SIG-M5 treated with dmso at 0.1 percent for 504 hours (cell line): Measurements from ENCODE around the gene ITSN1.
"Not testable (repeated sequence)": the region's sequence is repeated elsewhere in the genome, so short reads cannot be mapped to it uniquely, and the experiment has no call there.

Experiments used
- DNase-seq: peaks from one replicate; lab custom pipeline; 2025; ENCODE audit not compliant: unreplicated experiment; lab: John Stamatoyannopoulos, UW

The ITSN1 gene

DNA sequence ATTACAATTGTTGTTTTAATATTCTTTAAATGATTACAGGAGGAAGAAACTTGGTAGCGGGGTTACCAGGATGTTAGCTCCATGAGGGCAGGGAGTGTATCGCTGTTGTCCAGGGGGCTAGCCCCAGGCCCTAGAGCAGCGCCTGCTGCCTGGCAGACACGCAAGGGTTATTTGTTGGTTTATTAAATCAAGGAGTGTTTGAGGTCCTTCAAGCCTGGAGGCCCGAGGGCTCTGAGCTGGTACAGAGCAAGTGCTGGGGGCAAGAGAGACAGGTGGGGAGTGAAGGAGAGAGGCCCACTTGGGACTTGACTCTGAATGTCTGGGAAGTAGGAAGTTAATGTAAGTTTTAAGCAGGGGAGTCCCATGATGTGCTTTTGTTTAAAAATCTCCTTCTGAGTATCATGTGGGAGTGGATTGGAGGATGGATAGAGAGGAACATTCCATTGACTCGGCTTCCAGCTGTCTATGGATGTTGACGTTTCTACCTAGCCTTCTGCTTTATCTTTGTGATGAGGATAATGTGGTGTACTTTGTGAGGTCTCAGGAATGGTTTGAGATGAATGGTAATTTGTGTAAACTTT is 8.7 kb downstream of the ITSN1 start:
- DNase-seq: no peak

DNA sequence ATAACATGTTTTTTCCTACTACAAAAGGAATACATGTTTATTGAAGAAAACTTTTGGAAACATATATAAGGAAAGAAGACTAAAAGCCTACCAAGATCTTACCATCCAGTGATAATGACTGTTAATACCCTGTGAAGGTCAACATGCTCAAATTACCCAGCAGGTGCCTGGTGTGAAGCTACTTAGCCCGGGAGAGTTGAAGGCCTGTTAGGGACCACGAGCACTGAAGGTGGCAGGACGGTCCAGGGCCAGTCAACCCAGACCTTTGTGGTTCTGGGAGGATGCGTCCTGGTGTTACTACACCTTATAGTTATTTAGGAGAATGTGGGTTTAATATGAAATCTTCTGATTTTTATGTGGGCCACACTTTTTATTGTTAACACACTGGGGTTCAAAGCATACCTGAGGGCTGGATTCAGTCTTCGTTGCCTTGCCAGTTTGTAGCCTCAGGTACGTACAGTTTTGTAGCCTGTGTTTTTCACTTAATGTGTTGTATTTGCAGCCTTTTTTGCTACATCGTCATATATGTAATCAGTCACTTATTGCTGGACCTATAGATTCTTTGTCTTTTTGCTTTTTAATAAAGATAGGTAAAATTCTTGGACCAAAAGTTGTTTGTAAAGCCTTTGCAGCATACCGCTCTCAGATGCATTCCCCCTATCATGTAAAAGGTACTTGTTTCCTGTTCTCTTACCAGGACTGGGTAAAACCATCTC is 9.8 kb downstream of the ITSN1 start:
- DNase-seq: no peak

DNA sequence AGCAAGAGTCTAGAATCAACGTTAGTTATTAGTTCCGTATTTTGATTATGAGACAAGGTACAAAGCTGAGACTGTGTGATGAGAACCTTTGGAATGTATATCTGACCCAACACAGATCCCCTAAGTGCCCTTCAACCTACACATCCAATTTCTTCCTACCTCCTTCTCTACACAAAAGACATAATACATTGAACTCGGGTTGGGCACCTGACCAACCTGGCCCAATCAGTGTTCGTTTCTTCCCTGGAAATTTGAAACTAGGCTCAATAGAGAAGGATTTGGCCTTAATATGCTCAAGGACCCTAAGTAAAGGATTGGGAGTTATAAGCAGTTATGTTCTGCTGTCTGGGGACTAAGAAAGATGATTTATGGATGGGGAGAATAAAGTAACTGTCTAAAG is 12.1 kb downstream of the ITSN1 start:
- DNase-seq: no peak

DNA sequence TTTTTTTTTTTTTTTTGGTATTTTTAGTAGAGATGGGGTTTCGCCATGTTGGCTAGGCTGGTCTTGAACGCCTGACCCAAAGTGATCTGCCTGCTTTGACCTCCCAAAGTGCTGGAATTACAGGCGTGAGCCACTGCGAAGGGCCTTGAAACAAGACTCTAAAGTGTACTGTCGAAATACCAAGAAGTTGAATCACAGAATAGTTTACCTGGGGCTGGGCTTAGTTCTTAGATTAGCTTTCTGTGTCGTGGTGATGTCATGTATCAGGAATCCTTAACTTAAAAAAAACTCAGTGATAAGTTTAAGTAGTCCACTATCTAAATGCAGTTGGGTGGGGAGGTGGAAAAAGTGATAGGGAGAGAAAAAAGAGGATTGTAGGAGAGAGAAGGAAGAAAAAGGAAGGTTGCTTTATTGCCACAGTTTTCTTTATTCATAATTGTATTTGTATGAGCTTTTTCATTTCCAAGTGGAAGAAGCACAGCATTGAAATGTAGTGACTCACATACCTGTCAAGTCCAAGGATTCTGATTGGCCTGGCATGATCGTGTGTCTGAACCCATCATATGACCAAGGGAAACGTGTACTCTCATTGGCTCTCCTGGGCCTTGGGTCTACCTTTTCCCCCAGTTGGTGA is 13.4 kb downstream of the ITSN1 start:
- DNase-seq: peak; percentile 22

DNA sequence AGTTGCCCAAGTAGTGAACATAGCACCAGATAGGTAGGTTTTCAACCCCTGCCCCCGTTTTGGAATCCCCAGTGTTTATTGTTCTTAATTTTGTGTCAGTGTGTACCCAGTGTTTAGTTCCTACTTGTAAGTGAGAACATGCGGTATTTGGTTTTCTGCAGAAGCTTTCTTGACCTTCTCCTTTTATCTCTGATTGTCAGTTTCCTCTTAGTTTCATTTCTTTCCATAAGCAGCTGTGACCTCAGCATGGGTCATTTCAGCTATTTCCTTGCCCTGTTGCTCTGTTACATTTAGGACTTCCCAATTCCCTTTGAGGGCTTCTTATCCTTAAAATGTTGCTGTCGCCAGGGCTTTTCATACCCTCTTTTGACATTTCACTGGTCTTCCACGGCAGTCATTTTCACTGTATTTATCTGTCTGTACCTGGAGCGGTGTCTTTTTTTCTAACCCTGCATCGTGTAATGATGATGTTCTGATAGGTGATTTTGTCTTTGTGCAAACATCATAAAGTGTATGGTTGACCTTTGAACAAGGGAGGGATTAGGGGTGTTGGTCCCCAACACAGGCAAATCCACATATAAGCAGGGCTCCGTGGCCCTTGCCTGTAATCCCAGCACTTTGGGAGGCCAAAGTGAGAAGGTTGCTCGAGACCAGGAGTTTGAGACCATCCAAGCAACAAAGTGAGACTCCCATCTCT is 15.0 kb downstream of the ITSN1 start:
- DNase-seq: peak; percentile 21

DNA sequence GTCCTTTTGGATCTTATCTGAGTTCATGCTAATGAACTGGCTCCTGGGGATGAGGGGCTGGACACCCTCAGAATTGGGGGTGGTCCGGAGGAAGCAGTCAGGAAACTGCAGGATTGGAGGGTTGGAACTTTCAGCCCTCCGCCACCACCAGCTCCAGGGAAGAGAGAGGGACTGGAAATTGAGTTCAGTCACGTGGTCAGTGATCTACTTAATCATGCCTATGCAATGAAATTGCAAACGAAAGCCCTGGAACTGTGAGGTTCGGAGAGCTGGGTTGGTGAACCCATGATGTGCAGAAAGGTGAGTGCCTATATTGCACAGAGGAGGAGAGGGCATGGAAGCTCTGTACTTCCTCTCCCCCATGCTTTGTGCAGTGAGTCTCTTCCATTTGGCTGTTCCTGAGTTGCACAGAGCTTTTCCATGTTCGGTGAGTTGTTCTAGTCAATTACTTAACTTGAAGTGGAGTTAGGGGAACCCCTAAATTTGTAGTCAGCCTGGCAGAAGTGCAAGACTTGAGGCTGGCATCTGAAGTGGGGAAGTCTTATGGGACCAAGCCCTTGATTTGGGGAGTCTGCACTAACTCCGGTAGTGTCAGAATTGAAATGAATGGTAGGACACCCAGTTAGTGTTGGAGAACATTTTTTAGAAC is 16.7 kb downstream of the ITSN1 start:
- no peak for DNase-seq

DNA sequence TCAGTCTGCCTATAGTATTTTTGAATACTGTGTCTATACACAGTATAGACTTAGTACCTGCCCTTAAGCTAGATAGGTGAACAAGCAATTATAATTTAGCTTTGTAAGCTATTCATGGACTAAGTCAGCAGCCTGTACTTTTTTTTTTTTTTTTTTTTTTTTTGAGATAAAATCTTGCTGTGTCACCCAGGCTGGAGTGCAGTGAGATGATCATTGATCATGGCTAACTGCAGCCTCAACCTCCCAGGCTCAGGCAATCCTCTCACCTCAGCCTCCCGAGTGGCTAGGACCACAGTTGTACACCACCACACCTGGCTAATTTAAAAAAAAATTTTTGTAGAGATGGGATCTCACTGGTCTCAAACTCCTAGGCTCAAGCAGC is 17.3 kb downstream of the ITSN1 start:
- no peak for DNase-seq

DNA sequence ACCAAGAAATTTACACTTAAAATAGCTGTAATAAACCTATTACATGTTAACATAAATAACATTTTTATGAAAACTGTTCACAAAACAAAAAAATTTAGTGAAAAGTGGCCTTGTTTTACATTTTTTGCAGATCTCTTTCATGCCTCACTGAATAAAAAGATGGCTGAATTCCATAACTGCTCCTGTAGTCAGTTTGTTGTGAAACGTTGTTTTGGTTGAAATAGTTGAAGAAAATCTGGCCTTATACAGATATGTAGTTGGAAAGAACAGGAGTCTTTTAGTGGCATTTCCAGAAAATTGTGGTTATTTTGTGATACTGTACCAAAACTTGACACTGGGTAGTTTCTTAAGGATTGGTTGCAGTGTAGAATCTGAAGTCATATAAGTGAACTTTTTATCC is 18.1 kb downstream of the ITSN1 start:
- DNase-seq: no peak

DNA sequence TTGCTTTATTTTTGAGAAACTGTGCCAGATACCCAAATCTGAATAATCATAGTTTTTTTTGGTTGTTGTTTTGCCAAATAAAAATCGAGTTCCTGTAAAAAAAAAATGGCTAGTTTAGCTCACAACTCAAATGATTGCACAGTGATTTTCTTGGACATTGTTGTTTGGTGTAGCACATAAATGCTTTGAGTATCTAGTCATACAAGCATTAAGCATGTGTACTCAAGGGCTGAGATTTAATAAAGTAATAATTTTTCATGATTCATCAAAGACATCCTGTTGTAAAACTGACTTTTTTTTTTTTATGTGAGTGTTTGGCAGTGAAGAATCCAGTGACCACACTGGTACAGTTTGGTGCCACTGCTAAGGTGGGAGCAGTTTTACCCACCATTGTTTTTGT is 18.8 kb downstream of the ITSN1 start:
- no peak for DNase-seq

DNA sequence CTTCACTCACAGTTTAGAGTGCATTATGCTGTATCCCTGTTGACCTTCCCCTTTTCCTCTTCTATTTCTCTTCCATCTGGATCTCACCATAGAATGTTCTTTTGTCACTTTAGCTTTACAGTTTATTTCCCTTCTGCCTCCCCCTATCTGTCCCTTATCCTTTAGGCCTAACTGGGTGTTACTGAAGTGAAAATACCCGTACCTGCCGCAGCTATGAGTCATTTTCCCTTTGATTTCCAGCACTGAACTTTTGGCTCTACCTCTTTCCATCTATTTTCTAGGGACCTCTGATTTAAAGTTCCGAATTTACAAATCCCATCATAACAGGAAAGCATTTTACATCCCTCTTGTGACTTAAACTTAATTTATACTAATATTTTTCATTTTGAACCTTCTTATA is 19.7 kb downstream of the ITSN1 start:
- no peak for DNase-seq

DNA sequence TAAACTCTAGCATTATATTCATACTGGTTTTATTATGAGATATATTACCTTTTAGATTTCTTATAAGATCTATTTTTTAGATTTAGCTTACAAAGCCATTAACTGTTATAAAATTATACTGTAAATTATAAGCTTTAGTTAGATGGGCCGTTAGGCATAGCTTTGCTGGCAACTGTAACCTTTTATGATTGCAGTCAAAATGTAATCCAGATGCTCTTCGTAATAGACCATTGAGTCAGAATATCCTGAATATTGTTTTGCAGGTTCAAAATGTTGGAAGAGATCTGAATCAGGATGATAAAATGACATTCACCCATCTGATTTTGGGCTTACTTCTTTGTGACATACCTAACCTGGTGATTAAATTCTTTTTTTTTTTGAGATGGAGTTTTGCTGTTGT is 20.9 kb downstream of the ITSN1 start:
- no peak for DNase-seq

DNA sequence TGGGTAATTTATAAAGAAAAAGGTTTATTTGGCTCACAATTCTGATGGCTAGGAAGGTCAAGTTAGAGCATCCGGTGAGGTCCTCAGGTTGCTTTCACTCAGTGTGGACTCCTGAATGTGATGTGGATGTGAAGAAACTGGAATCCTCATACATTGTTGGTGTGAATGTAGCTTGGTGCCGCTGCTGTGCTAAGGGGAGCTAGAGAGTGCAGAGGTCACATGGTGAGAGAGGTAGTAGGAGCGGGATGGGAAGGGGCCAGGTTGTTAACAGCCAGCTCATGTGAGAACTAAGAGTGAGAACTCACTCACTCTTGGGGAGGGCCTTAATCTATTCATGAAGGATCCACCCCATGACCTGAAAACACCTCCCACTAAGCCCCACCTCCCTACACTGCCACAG is 21.8 kb downstream of the ITSN1 start:
- DNase-seq: no peak

DNA sequence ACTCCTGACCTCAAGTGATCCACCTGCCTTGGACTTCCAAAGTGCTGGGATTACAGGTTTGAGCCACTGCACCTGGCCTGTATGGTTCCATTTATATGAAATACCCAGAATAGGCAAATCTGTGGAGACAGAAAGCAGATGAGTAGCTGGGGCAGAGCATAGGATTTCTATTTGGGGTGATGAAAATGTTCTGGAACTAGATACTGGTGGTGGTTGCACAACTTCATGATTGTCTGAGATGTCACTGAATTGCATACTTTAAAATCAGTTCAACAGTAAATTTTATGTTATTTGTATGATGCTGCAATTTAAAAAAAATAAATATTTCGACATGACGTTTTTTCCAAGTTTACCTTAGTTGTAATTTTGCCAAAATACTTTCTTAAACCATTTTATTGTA is 23.9 kb downstream of the ITSN1 start:
- no peak for DNase-seq

DNA sequence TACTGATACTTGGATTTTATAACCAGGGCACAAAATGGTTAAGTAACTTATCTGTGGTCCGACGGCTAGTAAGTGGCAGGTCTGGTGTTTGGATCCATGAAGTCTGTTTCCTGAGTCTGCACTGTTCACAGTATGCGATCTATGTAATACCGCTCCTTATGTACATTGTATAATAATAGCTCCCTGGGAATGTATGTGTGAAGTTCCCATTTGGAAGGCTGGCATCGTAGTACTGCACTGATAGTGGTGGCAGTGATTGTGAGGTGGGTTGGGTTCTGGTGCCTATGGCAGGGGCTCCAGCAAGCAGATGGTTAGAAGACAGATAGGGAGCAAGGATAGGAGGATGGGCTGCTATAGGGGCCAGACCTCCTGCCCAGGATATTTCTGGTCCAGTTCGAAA is 25.3 kb downstream of the ITSN1 start:
- no peak for DNase-seq

DNA sequence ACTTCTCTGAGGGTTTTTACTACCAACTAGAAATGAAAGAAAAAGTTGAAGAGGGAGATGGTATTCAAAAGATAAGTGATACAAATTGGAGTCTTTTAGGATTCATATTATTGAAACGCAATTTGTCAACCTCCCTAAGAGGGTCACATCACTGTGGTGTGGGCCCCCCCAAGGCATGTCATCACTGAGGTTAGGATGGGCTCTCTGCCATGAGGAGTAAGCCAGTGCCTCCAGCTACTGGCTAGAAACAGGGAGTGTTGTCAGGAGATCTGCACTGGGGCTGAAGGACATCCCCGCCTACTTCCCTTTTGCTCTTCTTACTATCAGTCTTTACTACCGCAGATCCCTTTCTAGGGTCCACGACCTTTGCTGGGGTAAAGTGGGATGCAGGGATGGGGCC is 25.9 kb downstream of the ITSN1 start:
- no peak for DNase-seq

DNA sequence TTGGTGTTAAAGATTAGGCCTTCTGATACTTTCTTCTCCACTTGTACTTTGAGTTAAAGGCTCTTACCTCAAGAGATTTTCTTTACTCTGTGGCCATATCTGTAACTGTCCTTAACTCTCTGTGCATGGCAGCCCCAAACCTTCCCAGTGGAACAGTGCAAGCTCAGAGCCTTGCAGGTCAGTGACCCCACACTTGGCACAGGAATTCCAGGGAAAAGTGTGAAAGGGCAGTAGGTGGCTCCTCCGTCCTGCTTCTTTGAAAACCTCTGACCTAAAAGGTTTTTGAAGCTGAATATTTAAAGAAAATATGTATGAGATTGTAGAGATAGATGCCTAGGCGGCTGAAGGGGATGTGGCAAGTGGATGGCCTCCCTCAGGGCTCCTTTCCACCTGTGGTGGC is 26.3 kb downstream of the ITSN1 start:
- no peak for DNase-seq

DNA sequence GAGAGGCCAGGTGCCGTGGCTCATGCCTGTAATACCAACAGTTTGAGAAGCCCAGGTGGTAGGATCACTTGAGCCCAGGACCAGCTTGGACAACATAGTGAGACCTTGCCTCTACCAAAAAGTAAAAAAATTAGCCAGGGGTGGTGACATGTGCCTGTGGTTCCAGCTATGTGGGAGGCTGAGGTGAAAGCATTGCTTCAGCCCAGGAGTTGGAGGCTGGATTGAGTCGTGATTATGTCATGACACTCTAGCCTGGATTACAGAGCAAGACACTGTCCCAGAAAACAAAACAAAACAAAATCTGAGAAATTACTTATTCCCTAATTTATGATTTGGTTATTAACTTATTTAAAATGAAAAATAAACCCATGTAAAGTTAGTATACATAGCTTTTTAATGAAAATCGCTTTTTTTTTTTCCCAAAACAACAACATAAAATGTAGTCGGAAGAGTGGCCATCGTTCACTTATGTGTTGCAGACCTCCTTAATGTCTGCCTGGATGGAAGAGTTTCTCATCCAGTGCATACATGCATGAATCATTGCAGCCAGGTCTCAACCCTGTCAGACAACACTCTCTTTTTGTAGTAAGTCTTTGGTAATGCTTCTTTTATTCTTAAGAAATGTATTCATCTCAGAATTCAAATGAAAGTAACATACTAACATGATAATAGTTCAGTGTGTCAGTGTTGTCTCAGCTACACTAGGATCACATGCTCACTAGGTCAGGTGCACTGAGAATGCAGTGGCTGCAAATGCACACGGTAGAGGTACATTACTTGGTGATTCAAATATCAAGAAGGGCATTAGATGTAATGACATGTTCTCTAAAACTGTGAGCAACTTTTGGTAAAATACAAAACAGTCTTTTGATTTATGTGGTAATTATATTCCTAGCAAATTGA is 28.0 kb downstream of the ITSN1 start:
- DNase-seq: no peak

DNA sequence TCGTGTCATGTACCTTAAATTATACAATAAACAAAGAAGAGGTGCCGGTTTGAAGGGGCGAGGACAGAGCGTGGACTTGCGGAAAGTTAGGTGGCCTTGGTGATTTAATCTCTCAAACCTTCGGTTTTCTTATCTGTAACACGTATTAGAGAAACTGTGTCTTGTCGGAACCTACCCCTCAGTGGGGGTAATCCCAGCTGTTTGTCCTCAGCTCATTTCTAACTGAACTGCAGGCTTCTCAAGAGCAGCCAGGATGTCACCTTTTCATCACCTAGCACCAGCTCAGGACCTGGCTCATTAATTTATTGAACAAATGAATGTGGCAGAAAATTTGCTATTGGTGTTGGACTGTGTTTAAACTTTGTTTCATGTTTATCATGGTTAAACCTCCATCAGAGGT is 31.2 kb downstream of the ITSN1 start:
- DNase-seq: no peak

DNA sequence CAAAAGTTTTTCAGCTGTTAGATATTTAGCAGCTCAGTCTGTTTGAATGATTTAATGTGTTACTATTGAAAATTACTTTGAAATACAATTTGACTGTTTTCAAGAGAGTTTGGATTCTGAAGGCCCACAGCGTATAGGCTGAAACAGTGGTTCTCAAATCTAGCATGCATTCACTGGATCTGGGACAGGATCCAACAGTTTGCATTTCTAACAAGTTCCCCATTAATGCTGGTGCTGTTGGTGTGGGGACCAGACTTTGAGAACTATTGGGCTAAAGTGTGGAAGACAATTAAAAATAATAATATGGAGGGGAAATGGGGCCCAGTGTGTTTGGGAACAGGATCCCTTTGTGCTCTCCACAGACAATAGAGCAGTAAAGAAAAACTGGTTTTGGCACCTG is 31.9 kb downstream of the ITSN1 start:
- no peak for DNase-seq

DNA sequence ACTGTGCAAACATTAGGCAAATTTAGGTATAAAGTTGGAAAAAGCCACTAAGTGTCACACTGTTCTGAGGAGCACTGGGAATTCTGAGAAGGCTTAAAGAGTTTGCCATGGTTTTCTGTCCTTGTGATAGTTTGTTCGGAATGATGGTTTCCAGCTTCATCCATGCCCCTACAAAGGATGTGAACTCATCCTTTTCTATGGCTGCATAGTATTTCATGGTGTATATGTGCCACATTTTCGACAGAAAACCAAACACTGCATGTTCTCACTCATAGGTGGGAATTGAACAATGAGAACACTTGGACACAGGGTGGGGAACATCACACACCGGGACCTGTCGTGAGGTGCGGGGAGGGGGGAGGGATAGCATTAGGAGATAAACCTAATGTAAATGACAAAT is 34.4 kb downstream of the ITSN1 start:
- not testable (repeated sequence) for DNase-seq

DNA sequence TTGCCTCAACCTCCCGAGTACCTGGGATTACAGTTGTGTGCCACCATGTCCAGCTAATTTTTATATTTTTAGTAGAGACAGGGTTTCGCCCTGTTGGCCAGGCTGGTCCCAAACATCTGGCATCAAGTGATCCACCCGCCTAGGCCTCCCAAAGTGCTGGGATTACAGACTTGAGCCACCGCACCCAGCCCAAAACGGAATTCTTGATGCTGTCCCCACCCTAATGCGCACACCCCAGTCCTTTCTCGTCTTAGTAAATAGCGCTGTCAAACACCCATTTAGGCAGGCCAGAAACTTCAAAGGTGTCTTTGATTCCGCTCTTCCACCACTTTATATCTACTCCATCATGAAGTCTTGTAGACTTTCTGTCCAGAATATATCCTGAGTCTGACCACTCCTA is 35.1 kb downstream of the ITSN1 start:
- no peak for DNase-seq
